ENCODE measurements around the gene KRT28. TPM values are rescaled to one million over a fixed set of nuclear protein-coding genes. Genes with fewer than 3 reads are reported as not detected.

The KRT28 gene
- total and polyA plus RNA-seq, 2 of the 13 experiments (the other 11 are each of a cell fraction or from before 2014, with no cell fraction given): not detected

GRCh38 chr17:40760105-40761016, 39.4 kb downstream of the KRT28 start:
- Histone ChIP-seq H3K27me3 (ENCODE audit: control insufficient read depth in 1 of 2, insufficient read depth in 2 of 2, low read length in 2 of 2) (no peaks in the 10 kb centered on the region), H3K27ac (ENCODE audit: extremely low read length, insufficient read depth, low read length) (no peak overlapping the region), H3K4me2 (ENCODE audit: low read depth, low read length) (no peak overlapping the region), H4K20me1 (ENCODE audit: insufficient read depth, low read length) (no peaks in the 10 kb centered on the region), H3K4me1 (ENCODE audit: insufficient read depth, low read length) (no peaks in the 10 kb centered on the region), H3K9me3 (ENCODE audit: low read length) (peaks cover 48% of the 10 kb centered on the region), H3K9ac (ENCODE audit: insufficient read depth, low read depth, low read length) (no peak overlapping the region), H2AFZ (ENCODE audit: low read length) (no peak overlapping the region), H3K79me2 (ENCODE audit: insufficient read depth, low read length) (no peaks in the 10 kb centered on the region), H3K4me3 (replicated peaks in 1 of 3; ENCODE audit: insufficient read depth in 1 of 3, low read depth in 2 of 3, low read length in 3 of 3) (no peak overlapping the region), H3K36me3 (replicated peaks in 1 of 2; ENCODE audit: control insufficient read depth in 1 of 2, insufficient read depth in 2 of 2, low read length in 2 of 2) (no peaks in the 10 kb centered on the region)
- TF ChIP-seq ZNF160 (CRISPR knock-in tag; IDR thresholded peaks at IDR 0.05) (peak; percentile 99), TP53 (CRISPR knock-in tag; conservative IDR thresholded peaks at IDR 0.05) (no peak)
- no TSS peak for BruUV-seq (replicated peaks)
- ChIA-PET CTCF (ENCODE audit: low intra/inter-chr PET ratio, low total read pairs) (no interaction called here), POLR2A (no interaction called here)
- intact Hi-C loops (cut with micrococcal nuclease; ENCODE audit: unreplicated experiment) (no loop called here), in situ Hi-C loops (cut with HindIII; ENCODE audit: extremely low pct_ligation_motif_present, low pct_unique_long_range_greater_than_20kb) (no loop called here)
- WGBS (ENCODE audit: low lambda C conversion rate): 0% methylated on average over 1 of the region's 1 CpG
- FAIRE-seq: no peak
- no peak for ATAC-seq
- DNase-seq (ENCODE audit: low spot score): no peak

- intact Hi-C loops (cut with micrococcal nuclease; ENCODE audit: unreplicated experiment) (no loop called here), in situ Hi-C loops (cut with HindIII; ENCODE audit: extremely low pct_ligation_motif_present, low pct_unique_long_range_greater_than_20kb) (no loop called here)
- Histone ChIP-seq H3K4me2 (ENCODE audit: low read depth, low read length) (no peak within 1 kb of the TSS), H2AFZ (ENCODE audit: low read length) (no peak within 1 kb of the TSS), H3K9ac (ENCODE audit: insufficient read depth, low read depth, low read length) (no peak within 1 kb of the TSS), H3K79me2 (ENCODE audit: insufficient read depth, low read length) (no peaks in the 10 kb centered on the region), H3K36me3 (replicated peaks in 1 of 2; ENCODE audit: control insufficient read depth in 1 of 2, insufficient read depth in 2 of 2, low read length in 2 of 2) (no peaks in the 10 kb centered on the region), H4K20me1 (ENCODE audit: insufficient read depth, low read length) (no peaks in the 10 kb centered on the region), H3K27me3 (ENCODE audit: control insufficient read depth in 1 of 2, insufficient read depth in 2 of 2, low read length in 2 of 2) (peaks cover 0 to 6% of the 10 kb centered on the region in 2 experiments; a peak in 2 of 5 replicates), H3K27ac (ENCODE audit: extremely low read length, insufficient read depth, low read length) (no peak within 1 kb of the TSS), H3K4me1 (ENCODE audit: insufficient read depth, low read length) (no peaks in the 10 kb centered on the region), H3K9me3 (ENCODE audit: low read length) (peaks cover 9% of the 10 kb centered on the region), H3K4me3 (replicated peaks in 1 of 3; ENCODE audit: insufficient read depth in 1 of 3, low read depth in 2 of 3, low read length in 3 of 3) (no peak within 1 kb of the TSS)
- no peak for DNase-seq (ENCODE audit: low spot score)
- POLR2A ChIA-PET: no interaction called here
- no peak for FAIRE-seq
- no TSS peak for BruUV-seq (replicated peaks)
- 0% methylated on average over 4 of the region's 4 CpGs for WGBS (ENCODE audit: low lambda C conversion rate)
- no peak for ATAC-seq
- CTCF ChIA-PET (ENCODE audit: low intra/inter-chr PET ratio, low total read pairs): no interaction called here
- peak; percentile 2 to 43; a peak in 2 of 4 replicates for TF ChIP-seq MAFK (conservative IDR thresholded peaks at IDR 0.05 in 1 of 2, IDR thresholded peaks at IDR 0.05 in 1 of 2; ENCODE audit: low read length in 2 of 2)
- no peak for TF ChIP-seq ZC3H4 (CRISPR knock-in tag; IDR thresholded peaks at IDR 0.05; ENCODE audit: borderline replicate concordance)
- TF ChIP-seq MAFF (IDR thresholded peaks at IDR 0.05; ENCODE audit: low read depth, low read length): 0 out of 2 replicates have a peak, but pooled peaks have one; percentile 4
These were observed 44.5 kb downstream of the KRT28 start, which contains the start of gene KRT25 for GRCh38 chr17:40755231-40755630. TSS of gene KRT25 (minus strand) at chr17:40755331. CDS start at chr17:40755271, 60 bp downstream.
